Panc1 (cell line): ENCODE results near the gene GNG7.

Experiments
- POLR2AphosphoS5 ChIP-seq: IDR thresholded peaks from 2 replicates; pipeline ENCODE4 v1.6.1; 2012; ENCODE audit warnings: mild to moderate bottlenecking, low read depth, low read length, moderate library complexity
- TCF7L2 ChIP-seq: IDR thresholded peaks from 2 replicates; pipeline ENCODE4 v1.6.1; 2011; ENCODE audit warnings: mild to moderate bottlenecking, low read depth, low read length, inconsistent platforms
- TF ChIP-seq, protein P1 (sequence below): fragments of 450-650 bp; IDR thresholded peaks from 2 replicates; pipeline ENCODE4 v1.5.1; 2017; ENCODE audit warnings: mild to moderate bottlenecking

DNA sequence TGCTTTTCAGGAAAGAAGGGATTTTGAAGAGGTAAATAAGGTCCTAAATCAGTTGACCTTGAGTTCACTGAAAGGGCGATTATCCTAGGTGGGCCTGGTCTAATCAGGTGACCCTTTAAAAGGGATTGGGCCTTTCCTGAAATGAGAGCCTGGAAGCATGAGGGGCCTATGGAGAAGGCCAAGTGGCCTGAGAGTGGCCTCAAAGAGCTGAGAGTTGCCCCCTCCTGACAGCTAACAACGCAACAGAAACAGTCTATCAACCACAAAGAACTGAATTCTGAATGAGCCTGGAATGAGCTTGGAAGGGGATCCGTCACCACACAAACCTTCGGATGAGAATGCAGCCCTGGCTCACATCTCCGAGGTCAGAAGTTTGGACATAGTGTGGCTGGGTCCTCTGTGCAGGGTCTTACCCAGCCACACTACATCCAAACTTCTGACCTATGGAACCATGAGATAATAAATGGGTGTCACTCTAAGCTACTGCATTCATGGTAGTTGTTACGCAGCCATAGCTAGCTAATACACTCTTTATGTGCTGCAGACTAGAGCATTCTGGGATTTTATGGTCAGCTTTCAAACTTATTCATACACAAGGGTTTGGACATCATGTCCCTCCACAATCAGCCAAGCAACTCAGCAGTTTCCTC is 72.0 kb downstream of the GNG7 start:
- TF ChIP-seq, protein P1, sequence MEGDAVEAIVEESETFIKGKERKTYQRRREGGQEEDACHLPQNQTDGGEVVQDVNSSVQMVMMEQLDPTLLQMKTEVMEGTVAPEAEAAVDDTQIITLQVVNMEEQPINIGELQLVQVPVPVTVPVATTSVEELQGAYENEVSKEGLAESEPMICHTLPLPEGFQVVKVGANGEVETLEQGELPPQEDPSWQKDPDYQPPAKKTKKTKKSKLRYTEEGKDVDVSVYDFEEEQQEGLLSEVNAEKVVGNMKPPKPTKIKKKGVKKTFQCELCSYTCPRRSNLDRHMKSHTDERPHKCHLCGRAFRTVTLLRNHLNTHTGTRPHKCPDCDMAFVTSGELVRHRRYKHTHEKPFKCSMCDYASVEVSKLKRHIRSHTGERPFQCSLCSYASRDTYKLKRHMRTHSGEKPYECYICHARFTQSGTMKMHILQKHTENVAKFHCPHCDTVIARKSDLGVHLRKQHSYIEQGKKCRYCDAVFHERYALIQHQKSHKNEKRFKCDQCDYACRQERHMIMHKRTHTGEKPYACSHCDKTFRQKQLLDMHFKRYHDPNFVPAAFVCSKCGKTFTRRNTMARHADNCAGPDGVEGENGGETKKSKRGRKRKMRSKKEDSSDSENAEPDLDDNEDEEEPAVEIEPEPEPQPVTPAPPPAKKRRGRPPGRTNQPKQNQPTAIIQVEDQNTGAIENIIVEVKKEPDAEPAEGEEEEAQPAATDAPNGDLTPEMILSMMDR = no peak
- TF ChIP-seq POLR2AphosphoS5 (no peak), TCF7L2 (no peak)
